ENCODE data around the gene HOXC5. TPM values are rescaled to one million over a fixed set of nuclear protein-coding genes. Genes with fewer than 3 reads are reported as not detected.

HOXC5 gene
- total RNA-seq, 2 donors from 2014 or later = not detected

DNA sequence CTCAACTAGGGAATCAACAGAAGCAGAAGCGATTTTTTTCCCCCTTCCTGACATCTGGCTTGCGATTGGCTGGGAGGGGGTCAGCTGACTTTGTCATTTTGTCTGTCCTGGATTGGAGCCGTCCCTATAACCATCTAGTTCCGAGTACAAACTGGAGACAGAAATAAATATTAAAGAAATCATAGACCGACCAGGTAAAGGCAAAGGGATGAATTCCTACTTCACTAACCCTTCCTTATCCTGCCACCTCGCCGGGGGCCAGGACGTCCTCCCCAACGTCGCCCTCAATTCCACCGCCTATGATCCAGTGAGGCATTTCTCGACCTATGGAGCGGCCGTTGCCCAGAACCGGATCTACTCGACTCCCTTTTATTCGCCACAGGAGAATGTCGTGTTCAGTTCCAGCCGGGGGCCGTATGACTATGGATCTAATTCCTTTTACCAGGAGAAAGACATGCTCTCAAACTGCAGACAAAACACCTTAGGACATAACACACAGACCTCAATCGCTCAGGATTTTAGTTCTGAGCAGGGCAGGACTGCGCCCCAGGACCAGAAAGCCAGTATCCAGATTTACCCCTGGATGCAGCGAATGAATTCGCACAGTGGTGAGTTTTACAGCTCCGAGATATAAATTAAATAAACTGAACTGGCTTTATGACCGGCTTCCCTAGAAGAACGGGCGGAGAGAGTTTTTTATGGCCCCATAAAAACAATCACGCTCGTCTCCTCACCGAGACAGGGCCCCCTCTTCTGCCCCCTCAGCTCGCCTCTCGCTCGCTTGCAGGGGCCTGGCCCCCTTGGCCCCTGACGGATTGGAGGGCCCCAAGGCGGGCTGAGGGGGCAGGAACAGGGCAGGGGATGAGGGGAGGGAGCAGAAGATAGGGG lies 4.3 kb upstream of the HOXC5 start, which contains the start of gene HOXC6:
Gene HOXC6 (plus strand): TSS at position 127 of the 888 bp plus-strand sequence. CDS start 82 bp downstream, at position 209.
- intact Hi-C loops (cut with DNase I) = no loop called here
- ATAC-seq (no peak), DNase-seq (no peak)

DNA sequence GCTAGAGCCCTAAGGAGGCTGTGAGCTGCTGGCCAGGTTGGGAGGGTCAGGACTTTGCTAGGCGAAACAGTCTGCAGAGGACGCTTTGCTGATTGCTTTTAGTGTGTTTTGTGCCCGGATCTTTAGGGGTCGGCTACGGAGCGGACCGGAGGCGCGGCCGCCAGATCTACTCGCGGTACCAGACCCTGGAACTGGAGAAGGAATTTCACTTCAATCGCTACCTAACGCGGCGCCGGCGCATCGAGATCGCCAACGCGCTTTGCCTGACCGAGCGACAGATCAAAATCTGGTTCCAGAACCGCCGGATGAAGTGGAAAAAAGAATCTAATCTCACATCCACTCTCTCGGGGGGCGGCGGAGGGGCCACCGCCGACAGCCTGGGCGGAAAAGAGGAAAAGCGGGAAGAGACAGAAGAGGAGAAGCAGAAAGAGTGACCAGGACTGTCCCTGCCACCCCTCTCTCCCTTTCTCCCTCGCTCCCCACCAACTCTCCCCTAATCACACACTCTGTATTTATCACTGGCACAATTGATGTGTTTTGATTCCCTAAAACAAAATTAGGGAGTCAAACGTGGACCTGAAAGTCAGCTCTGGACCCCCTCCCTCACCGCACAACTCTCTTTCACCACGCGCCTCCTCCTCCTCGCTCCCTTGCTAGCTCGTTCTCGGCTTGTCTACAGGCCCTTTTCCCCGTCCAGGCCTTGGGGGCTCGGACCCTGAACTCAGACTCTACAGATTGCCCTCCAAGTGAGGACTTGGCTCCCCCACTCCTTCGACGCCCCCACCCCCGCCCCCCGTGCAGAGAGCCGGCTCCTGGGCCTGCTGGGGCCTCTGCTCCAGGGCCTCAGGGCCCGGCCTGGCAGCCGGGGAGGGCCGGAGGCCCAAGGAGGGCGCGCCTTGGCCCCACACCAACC lies 3.1 kb upstream of the HOXC5 start:
- intact Hi-C loops (cut with DNase I) = no loop called here
- ATAC-seq (no peak), DNase-seq (no peak)

DNA sequence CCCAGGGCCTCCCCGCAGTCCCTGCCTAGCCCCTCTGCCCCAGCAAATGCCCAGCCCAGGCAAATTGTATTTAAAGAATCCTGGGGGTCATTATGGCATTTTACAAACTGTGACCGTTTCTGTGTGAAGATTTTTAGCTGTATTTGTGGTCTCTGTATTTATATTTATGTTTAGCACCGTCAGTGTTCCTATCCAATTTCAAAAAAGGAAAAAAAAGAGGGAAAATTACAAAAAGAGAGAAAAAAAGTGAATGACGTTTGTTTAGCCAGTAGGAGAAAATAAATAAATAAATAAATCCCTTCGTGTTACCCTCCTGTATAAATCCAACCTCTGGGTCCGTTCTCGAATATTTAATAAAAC lies 2.4 kb upstream of the HOXC5 start:
- no peak for ATAC-seq
- intact Hi-C loops (cut with DNase I) = no loop called here
- DNase-seq = no peak

DNA sequence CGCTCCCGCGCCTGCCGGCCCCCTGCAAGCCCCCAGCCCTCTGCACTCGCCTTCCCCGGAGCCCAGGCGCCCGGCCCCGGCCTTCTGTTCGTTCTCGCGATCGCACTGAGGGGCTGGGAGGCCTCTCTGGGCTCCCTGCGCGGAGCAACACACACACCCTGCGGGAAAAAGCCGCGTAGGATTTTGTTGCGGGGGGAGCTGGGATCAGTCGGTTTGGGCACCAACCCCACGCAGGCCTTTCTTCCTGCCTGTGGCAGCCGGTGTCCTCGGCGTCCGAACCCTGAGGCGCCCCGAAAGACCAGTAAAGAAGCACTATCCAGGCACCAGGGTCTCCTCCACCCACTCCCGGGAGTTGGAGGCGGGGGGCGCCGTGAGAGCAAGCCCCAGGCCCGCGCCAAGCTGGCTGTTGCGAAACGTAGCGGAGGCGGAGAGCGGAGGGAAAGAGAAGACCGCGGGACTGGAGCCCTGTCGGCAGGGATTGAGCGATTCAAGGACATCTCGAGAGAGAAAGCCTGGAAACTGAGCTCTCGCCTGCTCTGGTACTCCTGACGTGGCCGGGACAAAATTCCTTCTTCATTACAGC lies 1.9 kb upstream of the HOXC5 start:
- DNase-seq (no peak), ATAC-seq (peak in 1 of 2 donors; percentile 8)
- intact Hi-C loops (cut with DNase I) = no loop called here

DNA sequence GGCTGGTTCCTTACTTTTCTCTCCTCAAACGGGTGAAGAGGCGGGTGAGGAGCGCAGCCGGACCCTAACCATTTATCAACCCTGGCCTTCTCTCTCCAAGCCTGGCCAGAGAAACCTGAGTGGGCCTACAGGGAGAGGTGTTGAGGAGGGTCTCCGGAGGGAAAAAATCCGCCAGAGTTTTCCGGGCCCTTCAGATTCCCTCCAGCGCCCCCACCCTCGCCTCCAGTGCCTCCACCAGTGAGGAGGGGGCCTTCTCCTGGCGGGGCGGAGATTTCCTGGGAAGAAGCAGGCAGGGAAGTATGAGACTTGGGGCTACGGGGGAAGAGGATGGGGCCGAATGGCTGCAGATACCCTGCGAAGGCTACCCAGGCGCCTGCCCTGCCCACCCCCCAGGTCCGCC lies 1.4 kb upstream of the HOXC5 start:
- intact Hi-C loops (cut with DNase I) = no loop called here
- ATAC-seq = no peak
- no peak for DNase-seq

DNA sequence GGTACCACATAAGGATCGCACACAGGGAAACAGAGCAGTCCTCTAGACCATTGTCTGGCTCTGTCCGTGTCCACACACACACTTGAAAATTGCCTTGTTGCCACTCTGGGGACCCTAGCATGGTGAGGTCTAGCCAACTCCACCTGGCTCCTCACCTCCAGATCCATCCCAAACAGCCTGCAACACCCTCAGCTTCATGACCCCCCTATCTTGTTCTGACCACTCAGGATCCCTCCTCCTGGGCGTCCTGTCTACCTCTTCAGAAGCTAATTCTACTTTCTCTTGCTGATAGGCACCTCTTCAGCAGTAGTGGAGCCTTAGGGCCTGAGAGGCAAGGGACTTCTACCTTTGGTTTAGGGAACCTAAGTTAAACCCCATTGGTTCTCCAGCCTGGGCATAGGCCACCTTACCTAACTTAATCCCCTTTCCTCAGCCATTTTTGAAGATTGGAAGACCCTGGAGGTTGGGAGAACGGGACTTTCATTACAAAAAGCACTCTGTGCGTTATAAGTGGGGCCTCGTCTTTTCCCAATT lies 697 bp upstream of the HOXC5 start:
- intact Hi-C loops (cut with DNase I) = no loop called here
- DNase-seq (no peak), ATAC-seq (no peak)

DNA sequence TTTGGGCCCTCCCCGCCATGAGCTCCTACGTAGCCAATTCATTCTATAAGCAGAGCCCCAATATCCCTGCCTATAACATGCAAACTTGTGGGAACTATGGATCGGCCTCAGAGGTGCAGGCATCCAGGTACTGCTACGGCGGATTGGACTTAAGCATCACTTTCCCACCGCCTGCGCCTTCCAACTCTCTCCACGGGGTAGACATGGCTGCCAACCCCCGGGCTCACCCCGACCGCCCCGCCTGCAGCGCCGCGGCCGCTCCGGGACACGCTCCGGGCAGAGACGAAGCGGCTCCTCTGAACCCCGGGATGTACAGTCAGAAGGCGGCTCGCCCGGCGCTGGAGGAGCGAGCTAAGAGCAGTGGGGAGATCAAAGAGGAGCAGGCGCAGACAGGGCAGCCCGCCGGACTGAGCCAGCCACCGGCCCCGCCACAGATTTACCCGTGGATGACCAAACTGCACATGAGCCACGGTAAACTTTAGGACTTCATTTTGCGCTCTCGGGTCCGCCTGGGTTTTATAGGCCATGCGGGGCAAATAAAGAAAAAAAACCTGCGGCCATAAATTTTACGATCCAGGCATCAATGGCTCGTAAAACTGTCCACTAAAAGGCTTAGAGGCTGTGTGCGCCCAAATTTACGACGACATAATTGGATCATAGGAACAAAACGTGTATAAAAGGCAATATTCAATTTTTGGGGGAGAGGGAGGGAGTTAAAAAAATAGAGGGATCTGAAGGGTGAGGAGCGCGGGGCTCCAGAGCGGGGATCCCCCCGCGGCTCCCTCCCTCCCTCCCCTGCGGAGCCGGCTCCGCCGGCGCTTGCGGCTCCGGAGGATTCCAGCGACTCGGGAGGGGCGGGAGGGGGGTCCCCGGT lies 493 bp downstream of the HOXC5 start:
- ATAC-seq = peak; percentile 31 to 57
- DNase-seq = no peak
- intact Hi-C loops (cut with DNase I) = no loop called here

DNA sequence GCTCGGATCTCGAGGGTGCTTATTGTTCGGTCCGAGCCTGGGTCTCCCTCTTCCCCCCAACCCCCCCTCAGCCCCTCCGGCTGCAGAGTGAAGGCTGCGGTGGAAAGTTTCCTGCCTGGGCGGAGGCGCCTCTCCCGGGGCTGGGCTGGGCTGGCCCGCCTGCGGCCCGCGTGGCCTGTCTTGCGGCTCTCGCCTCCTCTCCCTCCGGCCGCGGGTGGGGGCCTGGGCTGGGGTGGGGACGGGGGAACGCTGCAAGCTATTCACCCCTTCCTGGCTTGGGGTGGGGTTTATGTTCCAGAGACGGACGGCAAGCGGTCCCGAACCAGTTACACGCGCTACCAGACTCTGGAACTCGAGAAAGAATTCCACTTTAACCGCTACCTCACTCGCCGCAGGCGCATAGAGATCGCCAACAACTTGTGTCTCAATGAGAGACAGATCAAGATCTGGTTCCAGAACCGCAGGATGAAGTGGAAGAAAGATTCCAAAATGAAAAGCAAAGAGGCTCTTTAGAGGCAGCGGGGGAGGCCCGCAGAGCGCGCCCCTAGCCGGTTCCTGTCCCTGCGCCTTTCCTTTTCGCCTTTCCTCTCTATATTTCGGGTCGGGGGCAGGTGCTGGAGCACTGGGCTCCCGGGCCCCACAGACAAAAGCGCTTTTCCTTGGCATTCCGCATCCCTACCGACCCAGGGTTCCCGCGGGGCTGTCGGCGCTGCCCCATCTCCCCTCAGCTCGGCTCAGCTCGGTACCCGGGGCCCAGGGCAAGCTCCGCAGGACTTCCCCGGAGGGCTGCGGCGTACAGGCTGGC lies 1.3 kb downstream of the HOXC5 start:
- DNase-seq (no peak), ATAC-seq (peak; percentile 18 to 47)
- intact Hi-C loops (cut with DNase I) = no loop called here

DNA sequence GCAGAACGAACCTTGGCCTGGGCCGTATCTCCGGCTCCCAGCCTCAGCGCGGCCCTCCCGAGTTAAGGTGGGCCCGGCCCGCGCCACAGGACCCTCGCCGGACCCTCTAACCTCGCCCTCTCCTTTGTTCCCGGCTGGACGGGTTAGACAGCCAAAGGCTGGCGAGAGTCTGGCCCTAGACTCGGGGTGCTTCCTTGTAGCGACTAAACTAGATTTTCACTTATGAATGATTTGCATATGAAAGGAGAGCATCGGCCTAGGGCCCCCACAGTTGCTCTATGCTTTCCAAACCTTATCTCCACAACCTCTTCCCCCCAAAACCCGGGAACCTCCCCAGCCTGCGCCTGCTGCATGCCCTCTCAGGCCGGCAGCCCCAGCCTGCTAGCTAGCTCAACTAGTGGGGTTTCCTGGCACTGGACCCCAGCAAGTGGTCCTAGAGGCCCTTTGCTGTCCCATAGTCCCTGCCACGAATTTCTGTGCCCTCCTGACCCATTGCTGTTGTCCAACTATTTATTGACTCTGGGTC lies 2.0 kb downstream of the HOXC5 start:
- intact Hi-C loops (cut with DNase I) = no loop called here
- no peak for ATAC-seq
- DNase-seq = no peak

DNA sequence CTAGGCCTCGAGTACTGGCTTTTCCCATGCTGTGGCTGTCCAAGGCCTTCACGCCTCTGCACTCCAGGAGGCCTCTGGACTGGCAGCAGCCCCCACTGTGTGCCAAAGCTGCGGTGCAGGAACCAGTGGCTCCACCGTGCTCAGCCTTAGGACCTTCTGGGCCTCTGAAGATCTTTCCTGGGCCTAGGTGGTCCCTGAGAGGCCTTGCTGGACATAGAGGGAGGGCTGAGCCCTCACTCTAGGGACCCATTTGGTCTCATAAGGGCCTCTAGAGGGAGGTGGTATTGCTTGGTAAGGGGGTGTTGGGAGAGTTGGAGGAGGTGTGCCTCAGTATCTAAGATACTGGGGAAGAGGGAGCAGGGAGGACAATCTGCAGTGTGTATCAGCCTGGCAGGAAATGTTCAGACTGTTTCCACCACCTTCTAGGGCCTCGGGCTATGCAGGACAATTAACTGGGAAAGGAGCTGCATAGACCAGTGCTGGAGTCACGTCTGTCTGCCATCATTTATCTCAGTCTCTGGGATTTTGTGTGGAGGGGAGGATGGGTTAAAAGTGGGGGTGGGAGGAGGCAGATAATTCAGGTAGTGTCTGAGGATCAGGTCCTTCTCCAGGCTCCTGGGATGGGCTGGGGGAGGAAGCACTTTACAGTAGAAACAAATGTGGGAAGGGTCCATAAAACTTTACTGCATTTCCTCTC lies 2.9 kb downstream of the HOXC5 start:
- DNase-seq (no peak), ATAC-seq (no peak)
- intact Hi-C loops (cut with DNase I) = no loop called here

DNA sequence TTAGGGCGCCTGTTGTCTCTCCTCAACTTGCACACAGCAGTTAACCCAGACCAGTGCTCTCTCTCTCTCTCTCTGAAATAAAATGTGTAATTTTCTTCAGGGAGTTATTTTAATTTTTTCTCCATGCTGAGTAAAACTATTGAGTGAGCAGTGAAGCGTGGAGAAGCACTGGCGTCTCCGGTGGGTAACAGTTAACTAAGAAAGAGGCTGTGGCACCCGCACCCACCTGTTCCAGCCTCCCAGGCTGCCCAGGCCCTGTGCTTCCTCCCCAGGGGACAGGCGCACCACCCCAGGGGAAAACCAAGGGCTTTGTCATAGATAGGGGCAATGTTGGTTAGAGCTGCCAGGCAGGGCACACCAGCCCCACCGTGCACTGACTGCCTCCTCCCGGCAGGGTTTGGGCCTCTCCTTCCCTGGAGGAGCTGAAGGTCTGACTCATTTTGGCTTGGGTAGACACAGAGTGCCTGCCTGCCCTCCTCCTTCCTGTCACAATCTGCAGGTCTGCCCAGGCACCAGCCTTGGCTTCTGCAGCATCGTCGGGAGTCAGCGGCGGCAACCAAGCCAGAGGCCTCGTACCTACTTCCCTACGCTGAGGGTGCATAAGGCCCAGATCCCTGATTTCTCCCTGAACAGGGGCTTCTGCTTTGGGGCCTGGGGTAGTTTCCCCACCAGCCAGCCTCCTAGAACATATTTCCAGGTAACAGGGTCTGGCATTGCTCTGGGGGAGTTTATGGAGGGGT lies 3.9 kb downstream of the HOXC5 start:
- ATAC-seq (no peak), DNase-seq (no peak)
- intact Hi-C loops (cut with DNase I) = no loop called here

DNA sequence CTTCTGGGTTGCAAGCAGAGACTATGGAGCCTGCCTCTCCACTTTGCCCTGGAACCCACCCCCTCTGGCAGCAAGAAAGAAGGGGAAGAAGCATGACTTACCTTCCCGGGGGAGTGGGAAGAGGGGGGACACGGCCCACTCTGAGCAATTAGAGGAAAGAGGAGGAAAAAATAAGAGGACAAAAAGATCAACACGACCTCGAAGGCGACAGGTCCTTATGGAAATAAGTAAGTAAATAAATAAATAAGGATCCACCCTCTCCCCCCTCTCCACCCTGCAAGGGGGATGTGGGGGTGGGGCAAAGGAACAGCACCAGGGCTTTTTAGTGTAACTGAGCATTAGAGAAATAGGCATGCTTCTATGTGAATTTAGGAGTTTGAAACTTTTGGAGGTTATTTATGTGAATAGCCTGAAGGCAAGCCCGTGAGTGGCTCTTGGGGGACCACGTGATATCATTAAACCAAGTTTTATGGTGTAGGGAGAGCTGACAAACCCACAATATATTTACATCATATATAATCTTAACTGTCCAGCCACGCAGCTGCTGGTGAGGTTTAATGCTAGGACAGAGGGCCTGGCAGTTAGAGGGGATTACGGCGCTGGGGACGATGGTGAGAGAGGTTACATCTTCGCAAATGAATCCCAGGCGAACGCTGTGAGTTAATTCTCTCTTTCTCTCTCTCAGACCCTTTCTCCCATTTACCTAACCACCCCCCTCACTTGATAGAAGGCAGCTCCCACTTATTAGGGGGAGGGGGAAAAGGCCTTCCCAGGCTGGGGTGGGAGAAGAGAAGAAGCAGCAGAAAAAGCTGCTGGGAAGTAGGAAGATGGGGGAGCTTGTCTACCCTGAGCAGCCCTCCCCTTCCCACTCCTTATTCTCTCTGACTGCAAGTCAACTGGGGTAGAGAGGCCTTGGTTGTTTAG lies 4.8 kb downstream of the HOXC5 start:
- intact Hi-C loops (cut with DNase I) = no loop called here
- no peak for DNase-seq
- no peak for ATAC-seq

DNA sequence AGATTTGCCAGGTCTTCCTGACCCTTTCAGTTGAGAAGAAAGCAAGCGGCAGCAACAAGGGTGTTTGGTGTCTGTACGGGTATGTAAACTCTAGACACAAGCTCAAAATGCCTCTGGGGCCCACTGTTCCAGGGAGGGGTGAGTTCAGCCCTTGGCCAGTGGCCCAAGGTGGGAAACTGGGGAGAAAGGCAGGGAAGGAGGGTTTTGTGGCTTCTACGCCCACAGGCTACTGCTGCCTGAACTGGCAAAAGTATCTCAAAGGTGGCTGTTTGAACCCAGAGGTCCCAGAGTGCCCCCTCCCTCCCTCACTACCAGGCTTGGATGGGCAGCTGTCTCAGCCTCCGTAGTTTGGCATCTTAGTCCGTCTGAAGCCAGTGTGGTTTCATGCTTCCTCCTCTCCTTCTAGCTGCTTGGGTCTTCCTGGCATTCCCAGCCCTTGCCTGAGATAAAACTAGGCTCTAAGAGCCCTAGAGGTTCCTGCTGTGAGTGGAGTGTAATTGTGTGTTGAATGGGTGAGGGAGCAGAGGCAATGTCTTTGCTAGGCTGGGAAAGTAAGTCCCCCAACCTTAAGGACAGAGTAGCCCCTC lies 5.5 kb downstream of the HOXC5 start:
- ATAC-seq = no peak
- no peak for DNase-seq
- intact Hi-C loops (cut with DNase I) = no loop called here

DNA sequence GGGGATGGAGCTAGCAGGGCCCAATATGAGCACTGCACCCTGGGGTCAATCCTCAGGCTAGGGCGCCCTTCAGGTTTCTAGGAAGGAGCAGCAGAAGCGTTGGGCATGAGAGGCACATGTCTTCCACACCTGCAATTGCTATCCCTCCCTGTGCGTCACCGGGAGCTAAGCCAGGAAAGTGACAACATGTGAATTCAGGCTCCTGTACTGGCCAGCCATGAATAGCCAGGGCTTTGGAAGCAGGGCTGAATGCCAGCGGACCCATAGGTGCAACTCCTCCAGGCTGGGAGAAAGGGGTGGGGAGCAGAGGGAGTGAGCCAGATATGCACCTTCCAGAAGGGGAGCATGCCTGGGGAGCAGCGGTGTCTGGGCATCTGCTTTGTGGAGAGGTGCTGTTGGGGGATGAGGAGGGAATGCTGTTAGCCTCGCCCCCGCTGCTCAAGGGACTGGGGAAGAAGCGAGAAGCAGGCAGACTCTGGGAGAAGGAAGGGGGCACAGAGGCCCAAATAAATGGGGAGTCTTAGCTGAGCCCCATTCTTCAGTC lies 6.1 kb downstream of the HOXC5 start:
- peak in 1 of 2 donors; percentile 13 for ATAC-seq
- intact Hi-C loops (cut with DNase I) = no loop called here
- no peak for DNase-seq

All from left cardiac atrium (tissue), 4 donors.